Embryonic facial prominence (tissue), 1 donor: ENCODE measurements around the gene KANSL3.

Source experiments
- DNase-seq: peaks from one replicate; pipeline ENCODE4 v3.0.0-alpha.2; 2016; ENCODE audit errors: extremely low spot score

KANSL3 gene

GRCh38 chr2:96608469-96609455, 29.4 kb downstream of the KANSL3 start:
- DNase-seq, result no peak

DNA sequence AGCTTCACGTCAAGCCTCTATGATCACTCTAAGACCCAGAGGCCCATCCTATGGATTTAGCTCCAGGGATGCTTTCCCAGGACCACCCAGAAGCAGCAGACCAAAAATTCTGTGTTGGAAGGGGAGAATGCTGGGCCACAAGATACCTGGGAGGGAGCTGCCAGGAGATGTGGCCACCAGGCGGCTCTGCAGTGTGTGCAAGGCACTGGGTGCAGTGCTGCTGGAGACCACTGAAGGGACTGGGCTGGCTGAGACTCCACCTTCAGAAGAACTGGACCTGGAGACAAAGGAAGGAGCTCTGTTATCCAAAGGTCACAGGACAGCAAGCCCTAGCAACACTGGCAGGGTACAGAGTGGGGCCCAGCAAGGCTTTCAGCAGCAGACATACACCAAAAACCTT, 34.0 kb downstream of the KANSL3 start:
- DNase-seq, result no peak

- DNase-seq, result no peak
Observed at GRCh38 chr2:96602330-96602823, 35.7 kb downstream of the KANSL3 start.

GRCh38 chr2:96601382-96602292, 36.5 kb downstream of the KANSL3 start:
- DNase-seq, result no peak

DNA sequence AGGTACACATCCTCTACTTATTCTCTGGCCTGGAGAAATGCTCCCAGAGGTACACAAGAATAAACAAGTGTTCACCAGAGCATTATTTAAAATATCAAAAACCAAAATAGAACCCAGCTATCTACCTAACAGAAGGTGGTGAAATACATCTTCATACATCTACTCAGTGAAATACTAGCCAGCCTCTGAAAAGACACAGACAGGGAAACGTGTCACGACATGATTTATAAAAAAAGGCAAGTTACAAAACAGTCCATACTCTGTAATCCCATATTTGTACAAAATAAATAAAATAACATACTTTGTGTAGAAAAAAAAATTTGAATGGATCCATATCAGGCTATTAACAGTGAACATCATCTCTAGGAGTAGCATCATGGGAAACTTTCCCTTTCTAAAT, 38.2 kb downstream of the KANSL3 start:
- no peak for DNase-seq

DNA sequence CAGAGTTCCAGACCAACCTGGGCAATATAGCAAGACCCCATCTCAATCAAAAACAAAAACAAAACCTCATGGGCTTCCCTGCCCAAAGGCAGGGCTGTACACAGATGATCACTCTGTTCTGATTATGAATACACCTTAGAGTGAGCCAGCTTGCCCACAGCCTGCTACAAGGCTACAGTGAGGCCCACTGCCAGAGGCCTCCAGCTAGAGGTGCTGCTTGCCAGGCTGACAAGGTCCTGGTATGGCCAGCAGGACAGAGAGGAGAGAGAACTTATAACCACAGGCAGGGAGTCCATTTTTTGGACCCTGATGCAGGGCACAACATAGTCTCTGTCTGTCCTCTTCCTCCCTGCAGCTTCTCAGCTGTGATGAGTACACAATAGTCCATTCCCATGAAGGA, 41.5 kb downstream of the KANSL3 start:
- DNase-seq, result no peak

GRCh38 chr2:96594691-96595152, 43.4 kb downstream of the KANSL3 start:
- DNase-seq, result no peak

- DNase-seq, result no peak
Observed at GRCh38 chr2:96594282-96594681, 43.8 kb downstream of the KANSL3 start.

GRCh38 chr2:96591494-96591893, 46.6 kb downstream of the KANSL3 start:
- DNase-seq, result no peak

DNA sequence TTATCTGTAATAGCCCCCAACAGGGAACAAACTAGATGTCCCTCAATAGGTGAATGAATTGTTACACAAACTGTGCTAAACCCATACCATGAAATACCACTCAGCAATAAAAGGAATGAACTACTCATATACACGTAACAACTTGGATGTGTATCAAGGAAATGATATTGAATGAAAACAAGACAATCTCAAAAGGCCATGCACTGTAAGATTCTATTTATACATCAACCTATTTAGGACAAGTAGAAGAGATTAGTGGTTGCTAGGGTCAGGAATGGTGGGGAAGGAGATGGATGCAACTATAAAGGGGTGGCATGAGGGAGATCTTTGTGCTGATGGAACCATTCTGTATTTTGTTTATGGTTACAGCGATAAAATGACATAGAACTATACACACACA, 47.1 kb downstream of the KANSL3 start:
- DNase-seq, result no peak

- DNase-seq, result no peak
Observed at GRCh38 chr2:96587843-96588242, 50.3 kb downstream of the KANSL3 start.

- DNase-seq, result no peak
Observed at GRCh38 chr2:96584017-96584416, 54.1 kb downstream of the KANSL3 start.

GRCh38 chr2:96580771-96581170, 57.3 kb downstream of the KANSL3 start:
- no peak for DNase-seq

GRCh38 chr2:96579422-96579821, 58.7 kb downstream of the KANSL3 start:
- no peak for DNase-seq

DNA sequence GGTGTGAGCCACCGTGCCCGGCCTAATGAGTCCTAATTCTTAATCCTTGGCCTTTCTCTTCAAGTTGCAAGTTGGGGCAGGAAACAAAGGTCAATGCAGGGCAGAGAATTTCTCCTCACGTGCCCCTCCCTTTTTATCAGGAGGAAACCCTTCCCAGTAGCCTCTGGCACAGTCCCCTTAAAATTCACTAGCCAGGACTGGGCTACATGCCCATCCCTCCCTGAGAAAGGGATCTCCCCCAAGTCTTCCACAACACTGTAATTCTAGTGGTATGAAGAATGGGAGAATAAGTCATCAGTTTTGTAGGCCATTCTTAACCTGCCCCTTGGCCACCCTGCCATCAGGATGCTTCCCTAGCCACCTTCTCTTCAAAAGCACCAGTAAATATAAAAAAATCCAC, 59.4 kb downstream of the KANSL3 start:
- DNase-seq, result no peak

DNA sequence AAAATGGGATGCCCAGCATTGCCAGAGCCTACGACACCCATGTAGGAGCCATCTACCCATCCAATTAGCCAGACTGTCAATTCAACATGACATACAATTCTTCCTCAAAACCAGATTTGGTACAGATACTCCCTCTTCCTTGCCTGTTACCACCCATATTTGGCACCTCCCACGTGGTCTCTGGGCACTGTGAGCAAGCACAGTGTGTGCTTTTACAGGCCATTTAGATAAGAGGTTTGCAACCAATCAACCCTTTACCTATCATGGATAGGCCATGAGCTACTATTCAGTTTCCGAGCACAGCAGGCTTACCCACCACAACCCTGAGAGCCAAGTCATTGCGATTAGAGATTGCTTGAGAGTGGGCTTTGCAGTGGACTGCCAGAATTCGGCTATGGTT, 60.6 kb downstream of the KANSL3 start:
- DNase-seq, result no peak

DNA sequence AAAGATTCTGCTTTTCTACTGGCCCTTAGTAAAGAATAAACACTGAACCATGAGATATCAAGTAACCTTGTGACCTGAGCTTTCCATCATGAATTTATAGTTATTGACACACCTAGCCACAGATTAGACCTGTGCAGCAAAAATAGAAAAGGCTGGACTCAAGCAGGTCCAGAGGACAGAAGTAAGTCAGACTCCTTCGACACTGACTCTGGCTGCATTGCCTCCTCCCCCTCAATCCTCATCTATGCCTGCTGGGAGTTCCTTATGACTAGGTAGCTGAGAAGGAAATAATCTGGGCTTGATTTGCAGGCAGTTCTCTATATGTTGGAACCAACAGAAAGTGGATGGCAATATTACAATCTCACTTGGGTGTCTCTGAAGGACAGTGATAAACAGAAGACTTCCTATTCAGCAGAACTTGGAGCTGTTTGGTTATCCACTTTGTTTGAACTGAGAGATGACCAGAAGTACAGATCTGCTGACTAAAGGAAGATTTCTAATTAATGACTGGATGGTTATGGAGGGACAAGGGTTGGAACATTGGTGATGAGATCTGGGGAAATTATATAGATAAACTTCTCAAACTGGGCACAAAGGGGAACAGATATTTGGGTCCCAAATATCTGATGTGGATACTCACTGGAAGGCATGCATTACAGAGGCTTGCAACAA, 62.2 kb downstream of the KANSL3 start:
- DNase-seq, result no peak

- DNase-seq, result no peak
Observed at GRCh38 chr2:96574364-96574763, 63.7 kb downstream of the KANSL3 start.

DNA sequence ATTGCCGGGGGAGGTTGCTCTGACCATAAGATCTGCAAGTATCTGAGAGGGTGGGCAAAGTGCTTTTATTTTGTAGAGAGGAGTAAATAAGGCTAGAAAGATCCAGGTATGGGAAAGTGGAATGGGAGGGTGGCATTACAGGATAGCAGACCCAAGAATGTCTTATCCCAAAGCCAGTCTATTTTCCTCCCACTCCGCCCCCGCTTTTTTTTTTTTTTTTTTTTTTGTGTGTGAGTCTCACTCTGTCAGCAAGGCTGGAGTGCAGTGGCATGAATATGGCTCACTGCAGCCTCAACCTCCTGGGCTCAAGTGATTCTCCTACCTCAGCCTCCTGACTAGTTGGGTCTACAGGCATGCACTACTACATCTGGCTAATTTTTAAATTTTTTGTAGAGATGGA, 70.0 kb downstream of the KANSL3 start:
- DNase-seq, result no peak

DNA sequence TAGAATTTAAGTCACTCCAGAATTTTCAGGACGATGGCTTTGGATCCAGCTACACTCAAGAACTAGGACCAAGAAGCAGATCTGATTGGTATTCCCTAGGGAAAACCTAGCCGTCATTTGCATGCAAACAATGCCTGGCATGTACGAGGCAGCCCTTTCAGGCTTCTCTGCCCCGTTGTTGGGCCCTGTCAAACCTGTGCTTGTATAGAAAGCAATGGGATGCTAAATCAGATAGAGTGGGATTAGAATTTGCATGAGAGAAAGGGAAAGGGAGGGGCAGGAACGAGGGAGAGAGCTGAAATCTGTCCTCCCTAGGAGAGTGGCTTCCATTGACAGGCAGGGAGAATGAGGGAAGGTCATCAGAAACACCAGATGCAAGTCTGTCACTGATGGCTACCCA, 73.0 kb downstream of the KANSL3 start:
- no peak for DNase-seq

GRCh38 chr2:96564563-96564962, 73.5 kb downstream of the KANSL3 start:
- DNase-seq, result no peak

- no peak for DNase-seq
Observed at GRCh38 chr2:96564026-96564425, 74.1 kb downstream of the KANSL3 start.
